GM12892 (cell line): ENCODE data around the gene ZNF112.

Source experiments
- DNase-seq: peaks from one replicate; pipeline ENCODE4 v3.0.0; 2011; ENCODE audit not compliant: insufficient read length
- FAIRE-seq: peaks from 2 replicates; lab custom pipeline; 2011; peaks lifted over from hg19 to GRCh38; lab: Jason Lieb, UNC
- POLR2A ChIP-seq: IDR thresholded peaks from 2 replicates; pipeline ENCODE4 v1.6.1; 2011; ENCODE audit warnings: low read depth, low read length, control low read depth
- POLR2AphosphoS5 ChIP-seq: IDR thresholded peaks from 2 replicates; pipeline ENCODE4 v1.6.1; 2011; ENCODE audit warnings: low read depth, low read length, control low read depth
- TAF1 ChIP-seq: IDR thresholded peaks from 2 replicates; pipeline ENCODE4 v1.6.1; 2011; ENCODE audit warnings: low read depth, mild to moderate bottlenecking, control low read depth, low read length, borderline replicate concordance

Gene ZNF112

GRCh38 chr19:44315883-44316282, 40.6 kb downstream of the ZNF112 start:
- TF ChIP-seq POLR2A (no peak), TAF1 (no peak), POLR2AphosphoS5 (no peak)
- FAIRE-seq (no peak), DNase-seq (no peak)

GRCh38 chr19:44313231-44313630, 43.2 kb downstream of the ZNF112 start:
- FAIRE-seq (no peak), DNase-seq (no peak)
- TF ChIP-seq POLR2AphosphoS5 (no peak), POLR2A (no peak), TAF1 (no peak)

DNA sequence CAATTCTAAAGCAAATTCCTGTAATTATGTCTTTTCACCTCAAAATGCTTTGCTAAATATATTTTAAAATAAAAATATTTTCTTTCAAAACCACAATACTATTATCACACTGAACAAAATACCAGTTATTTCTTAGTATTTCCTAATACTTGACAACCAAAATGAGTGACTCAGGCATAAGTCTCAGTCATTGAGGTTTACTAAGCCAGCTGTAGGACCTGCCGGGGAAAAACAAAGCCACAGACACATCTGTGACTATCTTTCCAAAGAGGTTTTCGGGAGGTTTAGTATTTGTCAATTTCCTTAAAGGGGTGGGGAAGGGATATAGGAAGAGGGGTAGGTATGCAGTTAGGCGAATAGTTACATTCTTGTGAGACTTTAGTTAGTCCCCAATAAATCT, 48.5 kb downstream of the ZNF112 start:
- FAIRE-seq: no peak
- no peak for TF ChIP-seq POLR2AphosphoS5
- no peak for TF ChIP-seq TAF1
- no peak for TF ChIP-seq POLR2A

GRCh38 chr19:44306283-44306682, 50.2 kb downstream of the ZNF112 start:
- TF ChIP-seq POLR2A (no peak), POLR2AphosphoS5 (no peak), TAF1 (no peak)
- DNase-seq (no peak), FAIRE-seq (no peak)

More for the DNA sequence above, 48.5 kb downstream of the ZNF112 start:
- DNase-seq: no peak

DNA sequence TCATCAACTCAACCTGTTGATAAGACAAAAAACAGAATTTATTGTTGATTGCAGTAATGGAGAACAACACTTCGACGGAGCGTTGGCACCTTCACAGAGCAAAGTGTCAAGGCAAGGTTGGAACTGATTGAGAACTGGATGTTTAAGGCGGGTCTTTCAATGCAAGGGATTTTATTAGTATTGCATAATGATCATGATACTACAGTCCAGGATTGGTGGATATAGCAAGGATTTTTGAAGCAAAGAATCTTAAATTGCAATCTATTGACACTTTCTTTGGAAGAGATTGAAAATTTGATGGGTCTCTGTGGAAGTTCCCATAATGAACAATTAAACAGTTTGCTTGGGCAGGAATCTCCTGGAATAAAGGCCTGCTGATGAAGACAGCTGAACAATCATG, 51.0 kb downstream of the ZNF112 start:
- DNase-seq (no peak), FAIRE-seq (no peak)
- no peak for TF ChIP-seq POLR2A
- TF ChIP-seq TAF1: no peak
- no peak for TF ChIP-seq POLR2AphosphoS5

- peak; percentile 96 for FAIRE-seq
- DNase-seq: peak; percentile 74
- 0 out of 2 replicates have a peak, but pooled peaks have one; percentile 45 for TF ChIP-seq TAF1
- TF ChIP-seq POLR2AphosphoS5: peak; percentile 32; the same call in 1 of the 2 replicates
- TF ChIP-seq POLR2A: peak; percentile 69; the same call in 1 of the 2 replicates
These were observed 51.8 kb downstream of the ZNF112 start, which contains the start of gene ZNF235 for GRCh38 chr19:44304659-44305193. TSS of gene ZNF235 (minus strand) at chr19:44305025. CDS start at chr19:44303404, 1,621 bp downstream.

GRCh38 chr19:44303976-44304568, 52.4 kb downstream of the ZNF112 start:
- TF ChIP-seq TAF1 (no peak), POLR2AphosphoS5 (no peak), POLR2A (no peak)
- DNase-seq: no peak
- FAIRE-seq: peak; percentile 33

GRCh38 chr19:44303320-44303719, 53.2 kb downstream of the ZNF112 start:
- DNase-seq (no peak), FAIRE-seq (no peak)
- TF ChIP-seq POLR2A (no peak), POLR2AphosphoS5 (no peak), TAF1 (no peak)

DNA sequence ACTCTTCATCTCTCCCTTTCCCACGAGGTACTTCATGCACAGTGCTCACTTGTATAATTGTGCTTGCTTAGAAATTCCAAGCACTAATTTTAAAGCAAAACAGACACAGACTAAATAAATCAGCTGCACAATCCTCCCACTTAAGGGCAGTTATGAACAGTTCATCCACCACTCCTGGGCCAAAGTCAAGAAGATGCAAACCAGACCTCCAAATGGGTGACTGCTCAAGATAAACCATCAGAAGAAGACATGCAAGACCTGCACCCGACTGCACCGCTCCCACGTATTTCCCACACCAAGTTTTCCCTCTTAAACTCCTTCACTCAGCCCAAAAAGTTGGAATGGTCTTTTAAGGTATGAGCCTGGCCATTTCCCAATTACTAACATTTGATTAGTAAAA, 71.5 kb downstream of the ZNF112 start:
- FAIRE-seq (no peak), DNase-seq (no peak)
- TF ChIP-seq TAF1: no peak
- TF ChIP-seq POLR2AphosphoS5: no peak
- TF ChIP-seq POLR2A: no peak

DNA sequence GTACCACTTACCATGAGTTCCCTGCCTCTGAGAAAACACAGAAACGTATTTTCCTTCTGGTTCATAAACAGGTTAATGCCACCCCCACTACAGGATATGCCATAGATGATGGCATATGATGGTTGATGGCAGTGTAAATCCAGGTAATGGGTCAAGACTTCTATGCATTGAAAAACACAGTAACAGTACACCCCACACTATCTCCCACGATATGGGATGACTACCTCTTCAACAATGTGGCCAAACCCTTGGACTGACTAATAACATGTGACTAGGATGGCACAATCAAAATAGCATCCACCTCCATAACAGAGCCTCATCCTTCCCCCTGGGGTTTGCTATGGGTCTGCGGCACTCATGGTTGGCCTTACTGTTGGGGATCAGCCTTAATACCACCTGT, 73.6 kb downstream of the ZNF112 start:
- DNase-seq: no peak
- TF ChIP-seq TAF1 (no peak), POLR2A (no peak), POLR2AphosphoS5 (no peak)
- FAIRE-seq: no peak

DNA sequence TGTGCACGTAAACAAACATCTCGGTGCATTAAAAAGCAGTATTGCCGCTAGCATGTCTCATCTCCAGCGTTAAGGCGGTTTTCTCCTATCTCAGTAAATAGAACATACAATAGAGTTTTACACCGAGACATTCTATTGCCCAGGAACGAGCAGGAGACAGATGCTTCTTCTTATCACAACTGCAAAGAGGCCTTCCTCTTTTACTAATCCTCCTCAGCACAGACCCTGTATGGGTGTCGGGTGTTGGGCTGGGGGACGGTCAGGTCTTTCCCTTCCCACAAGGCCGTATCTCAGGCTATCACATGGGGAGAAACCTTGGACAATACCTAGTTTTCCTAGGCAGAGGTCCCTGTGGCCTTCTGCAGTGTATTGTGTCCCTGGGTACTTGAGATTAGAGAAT, 75.6 kb downstream of the ZNF112 start:
- no peak for TF ChIP-seq POLR2A
- TF ChIP-seq TAF1: no peak
- no peak for TF ChIP-seq POLR2AphosphoS5
- DNase-seq: no peak

GRCh38 chr19:44278181-44278690, 78.2 kb downstream of the ZNF112 start:
- no peak for TF ChIP-seq TAF1
- TF ChIP-seq POLR2A: no peak
- TF ChIP-seq POLR2AphosphoS5: no peak
- DNase-seq: no peak
- FAIRE-seq: no peak

More for the DNA sequence above, 75.6 kb downstream of the ZNF112 start:
- FAIRE-seq: no peak
